HepG2 (cell line): ENCODE results near the gene MYD88. TPM values are rescaled to one million over a fixed set of nuclear protein-coding genes. Genes with fewer than 3 reads are reported as not detected.

Source experiments
- ASH2L ChIP-seq: fragments of 300-600, 200-600 bp; sonication (generic); IDR thresholded peaks from 2 replicates; pipeline ENCODE4 v1.7.0; 2017; ENCODE audit warnings: low read depth, mild to moderate bottlenecking, moderate library complexity, mixed read lengths, low read length; ENCODE audit not compliant: insufficient read length
- NCOA1 ChIP-seq: sonication (generic); formaldehyde crosslinking; IDR thresholded peaks from 2 replicates; pipeline ENCODE4 v1.9.0; 2021; ENCODE audit warnings: missing genetic modification reagents
- RELA ChIP-seq: sonication (generic); formaldehyde crosslinking; IDR thresholded peaks from 2 replicates; pipeline ENCODE4 v1.4.0; 2020; ENCODE audit warnings: missing genetic modification reagents
- THAP8 ChIP-seq: sonication (generic); formaldehyde crosslinking; IDR thresholded peaks from 2 replicates; pipeline ENCODE4 v1.5.1; 2020; ENCODE audit warnings: missing genetic modification reagents, mild to moderate bottlenecking, borderline replicate concordance
- U2AF2 ChIP-seq: fragments of 200-400 bp; formaldehyde crosslinking; IDR thresholded peaks from 2 replicates; pipeline ENCODE4 v1.6.1; 2017; ENCODE audit warnings: low read depth, mild to moderate bottlenecking, low read length
- YEATS2 ChIP-seq: sonication (generic); formaldehyde crosslinking; IDR thresholded peaks from 2 replicates; pipeline ENCODE4 v1.4.0; 2020; ENCODE audit warnings: missing genetic modification reagents, borderline replicate concordance
- ZBTB40 ChIP-seq, 2 experiments: fragments of 450-650 bp in 1 of 2; sonication (generic) in 1 of 2; formaldehyde crosslinking in 1 of 2; IDR thresholded peaks; 2 replicates each; pipeline versions ENCODE4 v1.6.1 to v1.8.0; 2016 to 2022; ENCODE audit warnings: antibody characterized with exemption in 1 of 2, mild to moderate bottlenecking in 1 of 2, missing genetic modification reagents in 1 of 2
- ZNF547 ChIP-seq: sonication (generic); formaldehyde crosslinking; IDR thresholded peaks from 2 replicates; pipeline ENCODE4 v1.5.1; 2020; ENCODE audit warnings: mild to moderate bottlenecking, missing genetic modification reagents
- ZNF580 ChIP-seq: IDR thresholded peaks from 2 replicates; pipeline ENCODE4 v1.6.1; 2016; ENCODE audit warnings: low read depth, borderline replicate concordance
- ZNF691 ChIP-seq: sonication (generic); formaldehyde crosslinking; IDR thresholded peaks from 2 replicates; pipeline ENCODE4 v1.4.0; 2020; ENCODE audit warnings: missing genetic modification reagents, low read depth, mild to moderate bottlenecking, borderline replicate concordance
- ZNF768 ChIP-seq: sonication (generic); formaldehyde crosslinking; IDR thresholded peaks from 2 replicates; pipeline ENCODE4 v1.4.0; 2020; ENCODE audit warnings: missing genetic modification reagents
- polyA plus RNA-seq, 8 experiments: library from polyadenylated mRNA; depleted of rRNA in 3 of 8; stranded (reverse) in 7 of 8; unstranded in 1 of 8; fragments of >200 nt; fragmentation: Illumina TruSeq in 4 of 8; extraction: Trizol in 4 of 8; gene quantifications; 2 replicates each; pipeline versions ENCODE4 v1.2.1 to v1.2.3, GENCODE V29; 2011 to 2016; ENCODE audit warnings: low read depth in 4 of 8, missing spikeins in 1 of 8, mixed read lengths in 1 of 8; ENCODE audit not compliant: insufficient read depth in 1 of 8
- total RNA-seq, 5 experiments: library from RNA; depleted of rRNA; stranded (reverse); fragments of >200 nt; fragmentation: Illumina TruSeq; extraction: Trizol; gene quantifications; 2 replicates each; pipeline ENCODE4 v1.2.3, GENCODE V29; 2016; ENCODE audit warnings: low read depth in 1 of 5
- TF ChIP-seq, protein P1 (sequence below): sonication (generic); formaldehyde crosslinking; conservative IDR thresholded peaks from 2 replicates; pipeline ENCODE4 v1.8.0; 2022; ENCODE audit warnings: mild to moderate bottlenecking, moderate library complexity, missing genetic modification reagents

Gene MYD88
- total and polyA plus RNA-seq, 2 of the 13 experiments (the other 11 are each of a cell fraction or from before 2014, with no cell fraction given) = 7.6 to 32.7 TPM

- no peak for TF ChIP-seq THAP8
- TF ChIP-seq NCOA1 (CRISPR knock-in tag) = peak; percentile 51; the same call in 1 of the 2 replicates
- TF ChIP-seq ZNF547 (CRISPR knock-in tag) = 0 out of 2 replicates have a peak, but pooled peaks have one; percentile 34
- no peak for TF ChIP-seq ZBTB40 (IDR thresholded peaks at IDR 0.05)
- TF ChIP-seq ZBTB40 (CRISPR knock-in tag; IDR thresholded peaks at IDR 0.05) = peak; percentile 16; the same call in 1 of the 2 replicates
- peak; percentile 84 for TF ChIP-seq ASH2L
- TF ChIP-seq ZNF768 (CRISPR knock-in tag) = no peak
- TF ChIP-seq U2AF2 = no peak
- TF ChIP-seq ZNF580 (CRISPR knock-in tag) = peak; percentile 49; the same call in 1 of the 2 replicates
- TF ChIP-seq ZNF691 (CRISPR knock-in tag) = peak; percentile 82; the same call in 1 of the 2 replicates
- no peak for TF ChIP-seq RELA (CRISPR knock-in tag)
- TF ChIP-seq YEATS2 (CRISPR knock-in tag) = peak; percentile 25; the same call in 1 of the 2 replicates
- TF ChIP-seq, protein P1, sequence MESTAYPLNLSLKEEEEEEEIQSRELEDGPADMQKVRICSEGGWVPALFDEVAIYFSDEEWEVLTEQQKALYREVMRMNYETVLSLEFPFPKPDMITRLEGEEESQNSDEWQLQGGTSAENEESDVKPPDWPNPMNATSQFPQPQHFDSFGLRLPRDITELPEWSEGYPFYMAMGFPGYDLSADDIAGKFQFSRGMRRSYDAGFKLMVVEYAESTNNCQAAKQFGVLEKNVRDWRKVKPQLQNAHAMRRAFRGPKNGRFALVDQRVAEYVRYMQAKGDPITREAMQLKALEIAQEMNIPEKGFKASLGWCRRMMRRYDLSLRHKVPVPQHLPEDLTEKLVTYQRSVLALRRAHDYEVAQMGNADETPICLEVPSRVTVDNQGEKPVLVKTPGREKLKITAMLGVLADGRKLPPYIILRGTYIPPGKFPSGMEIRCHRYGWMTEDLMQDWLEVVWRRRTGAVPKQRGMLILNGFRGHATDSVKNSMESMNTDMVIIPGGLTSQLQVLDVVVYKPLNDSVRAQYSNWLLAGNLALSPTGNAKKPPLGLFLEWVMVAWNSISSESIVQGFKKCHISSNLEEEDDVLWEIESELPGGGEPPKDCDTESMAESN (CRISPR knock-in tag) = 0 out of 2 replicates have a peak, but pooled peaks have one; percentile 45
Observed at GRCh38 chr3:38133557-38134405, 4.7 kb upstream of the MYD88 start (continued).
